HepG2 (cell line): ENCODE data around the gene BIN1. TPM values are rescaled to one million over a fixed set of nuclear protein-coding genes. Genes with fewer than 3 reads are reported as not detected.

Source experiments
- ATAC-seq: fragments of 200-7000 bp; cut with Tn5 transposase; 3 replicates; pipeline ENCODE4 v1.9.1; 2020; ENCODE audit warnings: mild to moderate bottlenecking, moderate library complexity
- BruUV-seq: library from RNA; stranded (reverse); fragments of 400-500 nt; replicated peaks from 2 replicates; lab custom pipeline; 2021; lab: Mats Ljungman, UMichigan
- CTCF ChIA-PET: fragments of 300-600 bp; formaldehyde crosslinking; extraction: SDS; loops from one replicate; lab custom pipeline; 2021; ENCODE audit warnings: low total read pairs, inconsistent platforms, low intra/inter-chr PET ratio; lab: Yijun Ruan, JAX
- POLR2A ChIA-PET: fragments of 350-600 bp; sonication (Branson Sonifier 250); formaldehyde crosslinking; loops from one replicate; lab custom pipeline; 2020; ENCODE audit warnings: antibody characterized with exemption, inconsistent platforms; lab: Yijun Ruan, JAX
- DNase-seq: peaks from one replicate; pipeline ENCODE4 v3.0.0-alpha.2; 2015; ENCODE audit warnings: low spot score
- FAIRE-seq: peaks from 3 replicates; lab custom pipeline; 2011; peaks lifted over from hg19 to GRCh38; lab: Jason Lieb, UNC
- H2AFZ ChIP-seq: one replicate; pipeline ENCODE4 v1.6.1; 2011; ENCODE audit warnings: low read length, inconsistent platforms
- H3K27ac ChIP-seq: fragments of 300-600 bp; 3 replicates; pipeline ENCODE4 v1.8.0; 2011; ENCODE audit warnings: mixed run types, mild to moderate bottlenecking, mixed read lengths, low read length, inconsistent platforms; ENCODE audit not compliant: insufficient read depth; ENCODE audit errors: extremely low read length
- H3K27me3 ChIP-seq, 2 experiments: fragments of 200-600 bp in 1 of 2; 2 replicates in 1 of 2; 3 replicates in 1 of 2; pipeline versions ENCODE4 v1.6.0 to v1.8.0; 2011; ENCODE audit warnings: low read length in 2 of 2, mild to moderate bottlenecking in 2 of 2, moderate library complexity in 2 of 2, inconsistent platforms in 1 of 2; ENCODE audit not compliant: insufficient read depth in 2 of 2, control insufficient read depth in 1 of 2
- H3K36me3 ChIP-seq, 2 experiments: fragments of 200-600 bp in 1 of 2; replicated peaks in 1 of 2; 2 replicates in 1 of 2; 3 replicates in 1 of 2; pipeline versions ENCODE4 v1.5.1 to v1.8.0; 2011; ENCODE audit warnings: low read length in 2 of 2, inconsistent platforms in 1 of 2; ENCODE audit not compliant: insufficient read depth in 2 of 2, control insufficient read depth in 1 of 2
- H3K4me1 ChIP-seq: 2 replicates; pipeline ENCODE4 v1.5.1; 2012; ENCODE audit warnings: low read length, inconsistent platforms; ENCODE audit not compliant: insufficient read depth
- H3K4me2 ChIP-seq: 2 replicates; pipeline ENCODE4 v1.6.0; 2011; ENCODE audit warnings: low read depth, low read length, inconsistent platforms
- H3K4me3 ChIP-seq, 3 experiments: fragments of 200-600 bp in 1 of 3; sonication (generic), shearing (Covaris generic) in 1 of 3; replicated peaks in 1 of 3; 2 replicates each; pipeline ENCODE4 v1.5.1; 2011 to 2016; ENCODE audit warnings: low read length in 3 of 3, inconsistent platforms in 2 of 3, low read depth in 2 of 3, mild to moderate bottlenecking in 2 of 3, control low read depth in 1 of 3, mixed read lengths in 1 of 3; ENCODE audit not compliant: insufficient read depth in 1 of 3
- H3K79me2 ChIP-seq: one replicate; pipeline ENCODE4 v1.6.1; 2011; ENCODE audit warnings: low read length, inconsistent platforms; ENCODE audit not compliant: insufficient read depth
- H3K9ac ChIP-seq: 2 replicates; pipeline ENCODE4 v1.6.0; 2011; ENCODE audit warnings: mild to moderate bottlenecking, low read depth, low read length, inconsistent platforms; ENCODE audit not compliant: insufficient read depth
- H3K9me3 ChIP-seq: 2 replicates; pipeline ENCODE4 v1.5.1; 2012; ENCODE audit warnings: mild to moderate bottlenecking, low read length
- H4K20me1 ChIP-seq: 2 replicates; pipeline ENCODE4 v1.6.0; 2011; ENCODE audit warnings: inconsistent platforms, mild to moderate bottlenecking, low read length, moderate library complexity; ENCODE audit not compliant: insufficient read depth
- EEA1 ChIP-seq: sonication (generic); formaldehyde crosslinking; IDR thresholded peaks from 2 replicates; pipeline ENCODE4 v1.5.1; 2020; ENCODE audit warnings: mild to moderate bottlenecking, missing genetic modification reagents, borderline replicate concordance
- IRF2 ChIP-seq: IDR thresholded peaks from 2 replicates; pipeline ENCODE4 v1.6.1; 2018; ENCODE audit warnings: missing genetic modification reagents, missing compliant biosample characterization
- ZNF101 ChIP-seq: sonication (generic); formaldehyde crosslinking; IDR thresholded peaks from 2 replicates; pipeline ENCODE4 v1.4.0; 2020; ENCODE audit warnings: mild to moderate bottlenecking, low read depth, missing genetic modification reagents, borderline replicate concordance
- ZNF768 ChIP-seq: sonication (generic); formaldehyde crosslinking; IDR thresholded peaks from 2 replicates; pipeline ENCODE4 v1.4.0; 2020; ENCODE audit warnings: missing genetic modification reagents
- WGBS: methylation state at CpG from one replicate; pipeline ENCODE4 v1.1.6; 2017; ENCODE audit warnings: low lambda C conversion rate; 5-methylcytosine and 5-hydroxymethylcytosine counted together
- in situ Hi-C: cut with HindIII; loops from 2 replicates; pipeline ENCODE4 v1.10.0; 2017; ENCODE audit warnings: low pct_unique_long_range_greater_than_20kb; ENCODE audit not compliant: extremely low pct_ligation_motif_present
- intact Hi-C: fragments of 100-400 bp; cut with micrococcal nuclease; formaldehyde crosslinking; loops from one replicate; pipeline ENCODE4 v1.10.0; 2022; ENCODE audit not compliant: unreplicated experiment
- polyA plus RNA-seq, 8 experiments: library from polyadenylated mRNA; depleted of rRNA in 3 of 8; stranded (reverse) in 7 of 8; unstranded in 1 of 8; fragments of >200 nt; fragmentation: Illumina TruSeq in 4 of 8; extraction: Trizol in 4 of 8; gene quantifications; 2 replicates each; pipeline versions ENCODE4 v1.2.1 to v1.2.3, GENCODE V29; 2011 to 2016; ENCODE audit warnings: low read depth in 4 of 8, missing spikeins in 1 of 8, mixed read lengths in 1 of 8; ENCODE audit not compliant: insufficient read depth in 1 of 8
- total RNA-seq, 5 experiments: library from RNA; depleted of rRNA; stranded (reverse); fragments of >200 nt; fragmentation: Illumina TruSeq; extraction: Trizol; gene quantifications; 2 replicates each; pipeline ENCODE4 v1.2.3, GENCODE V29; 2016; ENCODE audit warnings: low read depth in 1 of 5
- TF ChIP-seq, protein P1 (sequence below): sonication (generic); formaldehyde crosslinking; IDR thresholded peaks from 2 replicates; pipeline ENCODE4 v1.9.0; 2021; ENCODE audit warnings: missing genetic modification reagents, mild to moderate bottlenecking, borderline replicate concordance
- TF ChIP-seq, protein P2 (sequence below): sonication (generic); formaldehyde crosslinking; IDR thresholded peaks from 2 replicates; pipeline ENCODE4 v1.5.1; 2020; ENCODE audit warnings: mild to moderate bottlenecking, missing genetic modification reagents, moderate library complexity
- TF ChIP-seq, protein P3 (sequence below): sonication (generic); formaldehyde crosslinking; IDR thresholded peaks from 2 replicates; pipeline ENCODE4 v1.5.0; 2020; ENCODE audit warnings: mild to moderate bottlenecking, missing genetic modification reagents, moderate library complexity

BIN1 gene
- total and polyA plus RNA-seq, 2 of the 13 experiments (the other 11 are each of a cell fraction or from before 2014, with no cell fraction given) = 0.93 to 1.2 TPM

DNA sequence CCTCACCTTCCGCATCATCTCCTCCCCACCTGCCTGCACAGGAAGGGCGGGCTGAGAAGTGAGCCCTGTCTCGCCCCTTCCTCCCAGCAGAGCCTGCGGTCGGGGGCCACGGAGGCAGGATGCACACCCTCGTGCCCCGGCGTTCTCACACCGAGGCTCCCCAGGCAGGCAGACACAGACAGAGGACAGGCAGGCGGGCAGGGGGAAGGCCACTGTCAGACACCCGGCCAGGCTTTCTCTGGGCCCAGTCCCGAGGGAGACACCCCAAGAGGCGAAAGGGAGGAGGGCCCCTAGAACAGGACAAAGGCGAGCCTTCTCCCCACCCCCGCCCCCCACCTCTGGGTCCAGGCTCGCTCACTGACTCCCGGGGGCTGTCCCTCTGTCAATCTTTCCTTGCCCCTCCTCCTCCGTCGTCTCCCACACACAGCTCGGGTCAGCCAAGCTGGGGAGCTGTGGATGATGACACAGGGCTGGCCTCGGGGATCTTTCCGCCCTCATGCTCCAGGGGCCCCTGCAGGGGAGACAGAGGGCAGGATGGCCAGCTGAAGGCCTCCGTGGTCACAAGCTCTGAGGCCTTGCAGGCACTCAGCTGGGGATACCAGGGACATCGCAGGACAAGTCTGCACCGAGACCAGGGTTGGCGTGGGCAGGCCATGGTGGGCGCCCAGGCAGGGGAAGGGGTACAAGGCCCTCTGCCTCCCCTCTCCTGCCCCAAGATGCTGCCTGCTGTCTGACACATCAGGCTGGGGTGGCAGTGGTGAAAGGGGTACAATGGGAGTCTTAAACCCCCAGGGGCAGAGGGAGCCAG is 24.9 kb downstream of the BIN1 start:
- Histone ChIP-seq H2AFZ (no peak overlapping the region), H3K4me3 (no peak overlapping the region), H3K79me2 (no peaks in the 10 kb centered on the region), H3K27me3 (peaks cover 2 to 24% of the 10 kb centered on the region in 2 experiments; a peak in 3 of 5 replicates), H3K4me1 (peaks cover 26% of the 10 kb centered on the region), H3K9me3 (no peaks in the 10 kb centered on the region), H3K4me2 (no peak overlapping the region), H3K9ac (no peak overlapping the region), H3K27ac (no peak overlapping the region), H3K36me3 (no peaks in the 10 kb centered on the region), H4K20me1 (no peaks in the 10 kb centered on the region)
- WGBS = 39% methylated on average over 22 of the region's 28 CpGs
- peak; percentile 9; the same call in 2 of the 3 replicates for ATAC-seq
- CTCF ChIA-PET = no interaction called here
- no peak for TF ChIP-seq EEA1
- no peak for TF ChIP-seq IRF2
- no peak for TF ChIP-seq ZNF101 (CRISPR knock-in tag)
- TF ChIP-seq, protein P1, sequence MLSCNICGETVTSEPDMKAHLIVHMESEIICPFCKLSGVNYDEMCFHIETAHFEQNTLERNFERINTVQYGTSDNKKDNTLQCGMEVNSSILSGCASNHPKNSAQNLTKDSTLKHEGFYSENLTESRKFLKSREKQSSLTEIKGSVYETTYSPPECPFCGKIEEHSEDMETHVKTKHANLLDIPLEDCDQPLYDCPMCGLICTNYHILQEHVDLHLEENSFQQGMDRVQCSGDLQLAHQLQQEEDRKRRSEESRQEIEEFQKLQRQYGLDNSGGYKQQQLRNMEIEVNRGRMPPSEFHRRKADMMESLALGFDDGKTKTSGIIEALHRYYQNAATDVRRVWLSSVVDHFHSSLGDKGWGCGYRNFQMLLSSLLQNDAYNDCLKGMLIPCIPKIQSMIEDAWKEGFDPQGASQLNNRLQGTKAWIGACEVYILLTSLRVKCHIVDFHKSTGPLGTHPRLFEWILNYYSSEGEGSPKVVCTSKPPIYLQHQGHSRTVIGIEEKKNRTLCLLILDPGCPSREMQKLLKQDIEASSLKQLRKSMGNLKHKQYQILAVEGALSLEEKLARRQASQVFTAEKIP (CRISPR knock-in tag) = no peak
- TF ChIP-seq, protein P2, sequence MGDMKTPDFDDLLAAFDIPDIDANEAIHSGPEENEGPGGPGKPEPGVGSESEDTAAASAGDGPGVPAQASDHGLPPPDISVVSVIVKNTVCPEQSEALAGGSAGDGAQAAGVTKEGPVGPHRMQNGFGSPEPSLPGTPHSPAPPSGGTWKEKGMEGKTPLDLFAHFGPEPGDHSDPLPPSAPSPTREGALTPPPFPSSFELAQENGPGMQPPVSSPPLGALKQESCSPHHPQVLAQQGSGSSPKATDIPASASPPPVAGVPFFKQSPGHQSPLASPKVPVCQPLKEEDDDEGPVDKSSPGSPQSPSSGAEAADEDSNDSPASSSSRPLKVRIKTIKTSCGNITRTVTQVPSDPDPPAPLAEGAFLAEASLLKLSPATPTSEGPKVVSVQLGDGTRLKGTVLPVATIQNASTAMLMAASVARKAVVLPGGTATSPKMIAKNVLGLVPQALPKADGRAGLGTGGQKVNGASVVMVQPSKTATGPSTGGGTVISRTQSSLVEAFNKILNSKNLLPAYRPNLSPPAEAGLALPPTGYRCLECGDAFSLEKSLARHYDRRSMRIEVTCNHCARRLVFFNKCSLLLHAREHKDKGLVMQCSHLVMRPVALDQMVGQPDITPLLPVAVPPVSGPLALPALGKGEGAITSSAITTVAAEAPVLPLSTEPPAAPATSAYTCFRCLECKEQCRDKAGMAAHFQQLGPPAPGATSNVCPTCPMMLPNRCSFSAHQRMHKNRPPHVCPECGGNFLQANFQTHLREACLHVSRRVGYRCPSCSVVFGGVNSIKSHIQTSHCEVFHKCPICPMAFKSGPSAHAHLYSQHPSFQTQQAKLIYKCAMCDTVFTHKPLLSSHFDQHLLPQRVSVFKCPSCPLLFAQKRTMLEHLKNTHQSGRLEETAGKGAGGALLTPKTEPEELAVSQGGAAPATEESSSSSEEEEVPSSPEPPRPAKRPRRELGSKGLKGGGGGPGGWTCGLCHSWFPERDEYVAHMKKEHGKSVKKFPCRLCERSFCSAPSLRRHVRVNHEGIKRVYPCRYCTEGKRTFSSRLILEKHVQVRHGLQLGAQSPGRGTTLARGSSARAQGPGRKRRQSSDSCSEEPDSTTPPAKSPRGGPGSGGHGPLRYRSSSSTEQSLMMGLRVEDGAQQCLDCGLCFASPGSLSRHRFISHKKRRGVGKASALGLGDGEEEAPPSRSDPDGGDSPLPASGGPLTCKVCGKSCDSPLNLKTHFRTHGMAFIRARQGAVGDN (CRISPR knock-in tag) = peak; percentile 21; the same call in 1 of the 2 replicates
- peak; percentile 17; the same call in 1 of the 2 replicates for TF ChIP-seq ZNF768 (CRISPR knock-in tag)
- TF ChIP-seq, protein P3, sequence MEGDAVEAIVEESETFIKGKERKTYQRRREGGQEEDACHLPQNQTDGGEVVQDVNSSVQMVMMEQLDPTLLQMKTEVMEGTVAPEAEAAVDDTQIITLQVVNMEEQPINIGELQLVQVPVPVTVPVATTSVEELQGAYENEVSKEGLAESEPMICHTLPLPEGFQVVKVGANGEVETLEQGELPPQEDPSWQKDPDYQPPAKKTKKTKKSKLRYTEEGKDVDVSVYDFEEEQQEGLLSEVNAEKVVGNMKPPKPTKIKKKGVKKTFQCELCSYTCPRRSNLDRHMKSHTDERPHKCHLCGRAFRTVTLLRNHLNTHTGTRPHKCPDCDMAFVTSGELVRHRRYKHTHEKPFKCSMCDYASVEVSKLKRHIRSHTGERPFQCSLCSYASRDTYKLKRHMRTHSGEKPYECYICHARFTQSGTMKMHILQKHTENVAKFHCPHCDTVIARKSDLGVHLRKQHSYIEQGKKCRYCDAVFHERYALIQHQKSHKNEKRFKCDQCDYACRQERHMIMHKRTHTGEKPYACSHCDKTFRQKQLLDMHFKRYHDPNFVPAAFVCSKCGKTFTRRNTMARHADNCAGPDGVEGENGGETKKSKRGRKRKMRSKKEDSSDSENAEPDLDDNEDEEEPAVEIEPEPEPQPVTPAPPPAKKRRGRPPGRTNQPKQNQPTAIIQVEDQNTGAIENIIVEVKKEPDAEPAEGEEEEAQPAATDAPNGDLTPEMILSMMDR = no peak
- in situ Hi-C loops (no loop called here), intact Hi-C loops (no loop called here)
- no peak for FAIRE-seq
- no peak for DNase-seq
- BruUV-seq = no TSS peak
- POLR2A ChIA-PET = no interaction called here
